Adipose tissue (tissue), 3 donors: ENCODE measurements around the gene SPATA13. TPM values are rescaled to one million over a fixed set of nuclear protein-coding genes. Genes with fewer than 3 reads are reported as not detected.
"Not testable (repeated sequence)": the region's sequence is repeated elsewhere in the genome, so short reads cannot be mapped to it uniquely, and the experiment has no call there.

ENCODE experiments used
- H3K27ac ChIP-seq: one replicate; pipeline ENCODE4 v1.5.1; 2013; ENCODE audit warnings: low read depth, low read length
- WGBS, 3 donors: extraction: QIAGEN DNeasy Blood & Tissue Kit; methylation state at CpG; one replicate each; pipeline ENCODE4 v1.1.7; 2013; 5-methylcytosine and 5-hydroxymethylcytosine counted together
- polyA plus RNA-seq, 3 donors: library from polyadenylated mRNA; stranded (reverse); fragments of 200-250 nt; gene quantifications; one replicate each; pipeline ENCODE4 v1.2.3, GENCODE V29; 2013
- donor health status: healthy with polysubstance abuse.
- donor health status: Bipolar disorder and iron deficiency.
- donor health status: healthy.

SPATA13 gene
- 10 to 100 TPM in 1 of 3 donors, 1 to 10 TPM in 2; 6.4 to 15.3 (median 9.7) TPM for polyA plus RNA-seq

- 0 to 1% (median 1%) methylated on average over 41 to 50 of the region's 50 CpGs for WGBS, 3 donors
Observed at GRCh38 chr13:24160458-24161009, at the start of gene SPATA13. Gene SPATA13 (plus strand): TSS chr13:24160720. CDS start chr13:24222930, 62,210 bp downstream.

DNA sequence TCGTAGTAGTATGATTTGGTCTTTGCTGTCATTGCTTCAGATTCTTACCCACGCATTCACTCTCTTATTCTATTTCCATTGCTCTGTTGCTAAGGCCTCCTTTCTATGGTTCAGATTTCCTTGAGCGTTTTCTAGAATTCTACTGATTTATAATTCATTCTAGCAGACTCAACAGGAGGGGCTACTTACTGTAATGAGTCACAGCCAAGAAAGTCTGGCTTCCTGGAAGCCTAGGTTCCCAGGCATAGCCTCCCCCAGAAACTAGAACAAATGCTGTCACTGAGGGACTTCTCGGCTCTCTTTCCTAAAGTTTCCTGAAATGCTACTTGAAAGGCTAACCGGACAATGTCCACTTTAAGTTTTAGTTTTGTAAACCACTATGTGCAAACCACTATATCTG lies 47.7 kb upstream of the SPATA13 start:
- 74 to 93% (median 78%) methylated on average over 5 of the region's 5 CpGs for WGBS, 3 donors
- H3K27ac ChIP-seq: no peak overlapping the region

More at GRCh38 chr13:24160458-24161009, at the start of gene SPATA13:
- no peak within 1 kb of the TSS for H3K27ac ChIP-seq

DNA sequence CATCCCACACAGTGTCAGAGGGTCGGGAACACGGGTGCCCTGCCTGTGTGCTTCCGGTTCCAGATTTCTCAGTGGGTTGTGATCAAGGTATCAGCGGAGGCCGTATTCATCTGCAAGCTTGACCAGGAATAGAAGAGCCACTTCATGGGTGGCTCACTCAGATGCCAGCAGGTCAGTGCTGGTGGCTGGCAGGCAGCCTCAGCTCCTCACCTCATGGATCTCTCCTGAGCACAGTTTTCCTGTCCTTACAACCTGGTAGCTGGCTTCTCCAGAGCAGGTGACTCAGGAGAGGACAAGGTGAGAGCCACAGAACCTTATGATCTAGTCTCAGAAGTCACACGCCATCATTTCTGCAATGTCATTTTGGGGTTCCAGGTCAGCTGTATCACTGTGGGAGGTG lies 44.8 kb upstream of the SPATA13 start:
- no peak overlapping the region for H3K27ac ChIP-seq
- WGBS, 3 donors: 94 to 97% (median 96%) methylated on average over 6 of the region's 6 CpGs

DNA sequence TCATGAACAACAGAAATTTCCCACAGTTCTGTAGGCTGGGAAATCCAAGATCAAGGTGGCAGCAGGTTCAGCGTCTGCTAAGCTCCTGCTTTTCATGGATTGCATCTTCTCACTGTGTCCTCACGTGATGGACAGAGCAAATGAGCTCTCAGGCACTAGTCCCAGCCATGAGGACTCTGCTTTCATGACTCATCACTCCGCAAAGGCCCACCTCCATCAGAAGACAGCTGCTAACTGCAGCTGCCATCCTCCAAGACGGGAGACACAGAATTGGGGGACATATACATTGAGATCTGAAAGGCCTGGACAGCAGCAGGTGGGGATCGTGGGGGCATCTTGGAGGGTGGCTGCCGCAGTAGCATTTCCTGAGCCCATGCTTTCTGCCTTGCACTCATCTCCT lies 44.4 kb upstream of the SPATA13 start:
- 94 to 96% (median 95%) methylated on average over 6 of the region's 6 CpGs for WGBS, 3 donors
- H3K27ac ChIP-seq: no peak overlapping the region

GRCh38 chr13:24118576-24118975 lies 41.9 kb upstream of the SPATA13 start:
- WGBS, 3 donors: 87 to 90% (median 89%) methylated on average over 5 of the region's 5 CpGs
- H3K27ac ChIP-seq: no peak overlapping the region

- 40 to 67% (median 54%) methylated on average over 11 of the region's 11 CpGs for WGBS, 3 donors
- H3K27ac ChIP-seq: no peak overlapping the region
Observed at GRCh38 chr13:24119626-24120508, 40.7 kb upstream of the SPATA13 start.

GRCh38 chr13:24122045-24122444 lies 38.5 kb upstream of the SPATA13 start:
- 87 to 91% (median 90%) methylated on average over 4 of the region's 4 CpGs for WGBS, 3 donors

DNA sequence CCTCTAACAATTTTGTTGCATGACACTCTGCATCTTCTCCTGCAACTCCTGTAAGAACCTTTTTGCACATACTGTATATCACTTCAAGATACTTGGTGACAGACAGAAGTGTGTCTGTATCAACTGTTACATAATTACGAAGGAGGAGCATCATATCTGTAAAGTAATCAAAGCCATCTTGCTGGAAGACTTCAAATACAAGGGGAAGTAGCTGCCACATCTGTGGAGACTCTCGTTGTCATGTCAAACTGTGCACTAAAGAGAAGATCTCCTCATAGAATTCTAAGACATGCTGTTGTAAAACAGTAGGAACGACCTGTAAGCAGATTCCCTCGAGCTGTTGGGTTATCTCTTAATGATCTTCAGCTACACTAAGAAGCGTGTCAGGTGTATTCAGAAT lies 38.0 kb upstream of the SPATA13 start:
- no peak overlapping the region for H3K27ac ChIP-seq
- WGBS, 3 donors: 86 to 89% (median 86%) methylated on average over 5 of the region's 5 CpGs

More at GRCh38 chr13:24122045-24122444, 38.5 kb upstream of the SPATA13 start:
- not testable (repeated sequence) for H3K27ac ChIP-seq

DNA sequence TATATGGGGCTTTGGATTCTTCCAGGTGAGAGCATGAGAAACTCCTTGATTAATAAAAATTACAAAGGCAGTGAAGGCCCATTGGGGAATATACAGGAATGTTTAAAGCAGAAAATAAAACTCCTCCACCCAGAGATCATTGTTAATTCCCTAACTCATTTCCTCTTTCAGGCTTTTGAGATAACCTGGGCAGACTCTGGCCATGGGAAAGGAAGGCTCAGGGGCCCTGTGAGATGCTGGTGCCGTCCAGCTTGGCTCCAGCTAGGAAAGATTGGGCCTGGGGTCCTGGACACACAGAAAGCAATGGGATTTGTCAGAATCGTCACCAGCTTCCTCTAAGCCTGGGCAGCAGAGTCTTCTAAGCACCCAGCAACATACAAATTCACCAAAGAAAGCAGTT lies 36.8 kb upstream of the SPATA13 start:
- H3K27ac ChIP-seq: no peak overlapping the region
- WGBS, 3 donors: 74 to 77% (median 74%) methylated on average over 2 of the region's 2 CpGs

- WGBS, 3 donors: 70 to 81% (median 74%) methylated on average over 9 of the region's 9 CpGs
- no peak overlapping the region for H3K27ac ChIP-seq
Observed at GRCh38 chr13:24124789-24125476, 35.6 kb upstream of the SPATA13 start.

DNA sequence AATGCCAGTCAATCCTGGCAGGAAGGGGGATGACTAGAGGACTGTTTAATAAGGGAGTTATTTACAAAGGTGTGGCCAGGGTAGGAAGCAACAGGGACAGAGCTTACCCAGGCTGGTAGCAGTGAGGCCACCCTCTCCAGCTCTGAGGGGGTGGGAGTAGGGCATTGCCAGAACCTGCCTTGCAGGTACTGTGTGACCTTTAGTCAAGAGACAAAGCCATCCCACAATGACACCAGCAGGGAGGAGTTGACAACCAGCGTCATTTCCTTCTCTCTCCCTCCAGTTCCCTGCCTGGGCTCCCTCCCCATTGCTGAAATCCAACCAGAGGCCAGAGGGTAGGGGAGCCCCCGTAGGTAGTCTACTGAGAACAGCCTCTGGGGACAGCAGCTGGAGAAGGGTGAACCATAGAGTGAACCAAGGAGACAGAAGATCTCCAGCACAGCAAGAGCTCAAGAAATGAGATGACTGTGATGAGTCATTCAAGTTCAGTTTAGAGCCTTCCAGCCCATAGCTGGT lies 33.3 kb upstream of the SPATA13 start:
- H3K27ac ChIP-seq: no peak overlapping the region
- WGBS, 3 donors: 62 to 84% (median 72%) methylated on average over 2 of the region's 2 CpGs

DNA sequence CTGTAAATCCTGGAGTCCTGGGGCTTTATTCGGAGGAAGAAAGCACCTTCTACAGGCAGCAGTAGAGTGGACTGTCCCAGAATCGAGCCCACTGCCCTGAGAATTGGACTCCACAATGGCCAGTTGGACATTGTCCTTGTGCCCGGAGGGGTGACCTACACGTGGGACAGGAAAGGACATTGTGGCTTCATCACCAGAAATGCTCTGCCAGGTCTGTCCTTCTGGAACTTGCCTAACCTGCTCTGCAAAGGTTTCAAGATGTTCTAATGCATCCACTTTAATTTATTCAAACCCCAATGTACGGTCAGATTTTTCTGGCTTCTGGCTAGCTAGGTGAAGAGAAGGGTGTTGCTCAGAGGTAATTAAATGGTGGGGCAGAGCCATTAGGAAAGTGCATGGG lies 32.4 kb upstream of the SPATA13 start:
- no peak overlapping the region for H3K27ac ChIP-seq
- WGBS, 3 donors: 90 to 92% (median 90%) methylated on average over 5 of the region's 5 CpGs

DNA sequence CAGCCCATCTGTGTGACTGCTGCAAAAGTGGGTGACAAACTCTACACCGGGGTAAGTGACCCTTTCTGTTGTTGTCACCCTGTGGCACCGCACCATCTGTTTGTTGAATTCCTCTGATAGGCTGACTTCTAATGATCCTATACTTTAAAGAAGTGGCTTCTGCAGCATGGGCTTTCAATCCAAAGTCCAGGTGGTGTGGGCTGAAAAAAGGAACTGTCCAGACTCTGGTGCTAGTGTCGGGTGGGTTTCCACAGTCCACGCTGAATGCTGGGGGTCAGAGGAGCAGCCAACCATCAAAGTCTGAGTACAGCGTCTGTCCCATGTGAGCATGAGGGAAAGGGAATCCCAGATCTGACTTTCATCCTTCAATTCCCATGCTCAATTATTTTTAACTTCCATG lies 31.6 kb upstream of the SPATA13 start:
- H3K27ac ChIP-seq: no peak overlapping the region
- WGBS, 3 donors: 85 to 90% (median 87%) methylated on average over 5 of the region's 5 CpGs

- no peak overlapping the region for H3K27ac ChIP-seq
- 43 to 48% (median 48%) methylated on average over 12 of the region's 12 CpGs for WGBS, 3 donors
Observed at GRCh38 chr13:24129914-24130774, 30.4 kb upstream of the SPATA13 start.

DNA sequence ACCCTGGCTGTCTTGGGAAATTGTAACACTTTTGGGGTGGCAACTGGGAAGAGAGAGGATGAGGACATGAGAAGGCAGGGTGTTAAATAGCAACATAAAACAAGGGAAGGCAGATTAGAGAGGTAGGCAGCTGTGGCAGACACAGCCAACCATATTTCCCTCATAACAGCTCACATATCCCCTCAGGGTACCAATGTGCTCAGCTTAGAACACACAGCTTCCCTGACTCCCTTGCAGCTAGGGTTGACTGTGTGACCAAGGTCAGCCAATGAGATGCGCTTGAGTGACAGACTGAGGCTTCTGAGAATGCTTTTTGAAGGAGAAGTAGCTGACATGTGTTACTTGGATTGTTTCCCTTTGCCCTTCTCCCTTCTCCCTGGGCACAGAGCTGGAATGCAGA lies 28.8 kb upstream of the SPATA13 start:
- H3K27ac ChIP-seq: no peak overlapping the region
- WGBS, 3 donors: 45 to 100% (median 61%) methylated on average over 1 of the region's 1 CpG

DNA sequence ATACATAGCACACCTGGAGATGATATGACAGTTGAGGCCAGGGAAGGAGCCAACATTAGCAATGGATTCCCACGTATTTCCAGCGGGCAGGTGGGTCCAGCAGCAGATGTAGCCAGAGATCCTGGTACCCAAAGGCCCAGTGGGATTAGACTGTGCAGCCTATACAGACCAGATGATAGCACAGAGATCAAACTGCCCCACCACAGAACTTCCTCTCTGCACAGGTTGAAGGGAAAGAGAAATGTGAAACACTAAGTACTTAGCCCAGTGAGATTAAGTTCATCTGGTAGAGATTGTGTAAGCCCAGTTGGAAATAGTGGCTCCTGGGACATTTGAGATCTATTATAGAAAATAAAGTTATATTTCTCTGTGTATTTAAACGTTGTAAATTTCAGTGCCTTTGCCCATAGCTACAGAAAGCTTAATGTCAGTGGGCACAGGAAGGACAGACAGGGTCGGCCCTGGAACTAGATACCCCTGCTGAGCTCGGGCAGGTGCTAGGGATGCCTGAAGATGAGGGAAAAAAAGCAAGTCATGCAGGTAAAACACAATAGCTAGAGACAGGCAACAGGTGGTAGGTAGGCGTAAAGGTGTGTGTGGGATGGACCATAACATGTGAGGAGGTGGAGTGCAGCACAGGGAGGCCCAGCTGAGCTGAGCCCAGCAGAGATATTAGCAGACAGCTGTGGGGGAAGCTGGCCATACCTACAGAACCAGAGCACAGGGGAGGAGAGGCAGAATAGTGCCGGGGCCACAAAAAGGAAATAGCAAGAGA lies 27.3 kb upstream of the SPATA13 start:
- WGBS, 3 donors: 81 to 93% (median 87%) methylated on average over 7 of the region's 7 CpGs
- H3K27ac ChIP-seq: no peak overlapping the region

- no peak overlapping the region for H3K27ac ChIP-seq
- WGBS, 3 donors: 56 to 87% (median 60%) methylated on average over 7 of the region's 7 CpGs
Observed at GRCh38 chr13:24134231-24134630, 26.3 kb upstream of the SPATA13 start.
